Lower lobe of right lung (tissue), 2 donors: ENCODE measurements around the gene SOD2. TPM values are rescaled to one million over a fixed set of nuclear protein-coding genes. Genes with fewer than 3 reads are reported as not detected.
"Not testable (repeated sequence)": the region's sequence is repeated elsewhere in the genome, so short reads cannot be mapped to it uniquely, and the experiment has no call there.

ENCODE experiments used
- ATAC-seq, 2 donors: fragments of 200-7000 bp; cut with Tn5 transposase; one replicate each; pipeline ENCODE4 v1.9.1; 2020 to 2022; ENCODE audit warnings: mild to moderate bottlenecking in 2 of 2, moderate library complexity in 2 of 2
- DNase-seq: peaks from one replicate; pipeline ENCODE4 v3.0.0-alpha.2; 2020
- H3K27ac ChIP-seq: fragments of 200-600 bp; one replicate; pipeline ENCODE4 v1.8.0; 2022
- H3K27me3 ChIP-seq: fragments of 200-600 bp; one replicate; pipeline ENCODE4 v1.8.0; 2022; ENCODE audit warnings: low read depth
- H3K36me3 ChIP-seq: fragments of 200-600 bp; one replicate; pipeline ENCODE4 v1.8.0; 2022; ENCODE audit warnings: mild to moderate bottlenecking
- H3K4me1 ChIP-seq: fragments of 200-600 bp; one replicate; pipeline ENCODE4 v1.8.0; 2022
- H3K4me3 ChIP-seq: fragments of 200-600 bp; one replicate; pipeline ENCODE4 v1.8.0; 2022; ENCODE audit warnings: mild to moderate bottlenecking
- H3K9me3 ChIP-seq: fragments of 200-600 bp; one replicate; pipeline ENCODE4 v1.8.0; 2022
- CTCF ChIP-seq: fragments of 200-600 bp; IDR thresholded peaks from one replicate; pipeline ENCODE4 v1.8.0; 2022; ENCODE audit warnings: antibody characterized with exemption, mild to moderate bottlenecking
- intact Hi-C: fragments of 100-400 bp; cut with DNase I; formaldehyde crosslinking; loops from one replicate; pipeline ENCODE4 v1.11.0; 2022
- total RNA-seq: library from RNA; stranded (reverse); fragmentation: NEBNext Ultra II Directional; extraction: Animal tissue kit (Norgen Biotek cat#: 25700); gene quantifications from one replicate; pipeline ENCODE4 v1.2.1, GENCODE V29; 2021
- donor health status: DM: no; HTN: yes; CAD: no; lungs with severe emphysema.

Gene SOD2
- total RNA-seq, 1 donor from 2014 or later, result 352 TPM

DNA sequence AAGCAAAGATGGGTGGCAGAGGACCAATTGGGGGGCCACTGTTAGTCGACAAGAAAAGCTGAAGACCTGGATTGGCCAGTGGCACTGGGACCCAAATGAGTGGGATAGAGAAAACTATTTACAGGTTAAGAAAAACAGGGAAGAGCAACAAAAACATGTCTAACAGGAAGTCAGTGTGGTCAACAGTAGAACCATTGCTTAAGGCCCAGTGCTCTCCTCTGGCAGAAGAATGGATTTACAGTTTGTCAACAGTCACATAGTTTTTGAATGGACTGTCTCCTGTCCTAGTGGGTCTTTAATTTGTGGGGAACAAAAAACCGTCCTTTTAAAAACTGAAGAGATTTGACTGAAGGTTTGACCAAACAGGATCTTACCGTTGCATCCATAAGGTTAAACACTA, 22.1 kb upstream of the SOD2 start:
- Histone ChIP-seq H3K9me3 (no peaks in the 10 kb centered on the region), H3K36me3 (no peaks in the 10 kb centered on the region), H3K4me1 (peaks cover 25% of the 10 kb centered on the region), H3K27ac (peak overlapping the region; percentile 15), H3K27me3 (no peaks in the 10 kb centered on the region), H3K4me3 (no peak overlapping the region)
- intact Hi-C loops, result no loop called here
- no peak for TF ChIP-seq CTCF
- DNase-seq (no peak), ATAC-seq (no peak)

- intact Hi-C loops, result no loop called here
- TF ChIP-seq CTCF, result no peak
- no peak for ATAC-seq
- Histone ChIP-seq H3K27me3 (no peaks in the 10 kb centered on the region), H3K9me3 (no peaks in the 10 kb centered on the region), H3K36me3 (no peaks in the 10 kb centered on the region), H3K4me3 (no peak overlapping the region), H3K27ac (no peak overlapping the region), H3K4me1 (peaks cover 25% of the 10 kb centered on the region)
- no peak for DNase-seq
Observed at GRCh38 chr6:159714404-159714803, 21.4 kb upstream of the SOD2 start.

GRCh38 chr6:159713984-159714383, 20.9 kb upstream of the SOD2 start:
- Histone ChIP-seq H3K36me3 (no peaks in the 10 kb centered on the region), H3K9me3 (no peaks in the 10 kb centered on the region), H3K4me3 (no peak overlapping the region), H3K4me1 (peaks cover 25% of the 10 kb centered on the region), H3K27ac (no peak overlapping the region), H3K27me3 (no peaks in the 10 kb centered on the region)
- DNase-seq (no peak), ATAC-seq (no peak)
- no peak for TF ChIP-seq CTCF
- intact Hi-C loops, result no loop called here

DNA sequence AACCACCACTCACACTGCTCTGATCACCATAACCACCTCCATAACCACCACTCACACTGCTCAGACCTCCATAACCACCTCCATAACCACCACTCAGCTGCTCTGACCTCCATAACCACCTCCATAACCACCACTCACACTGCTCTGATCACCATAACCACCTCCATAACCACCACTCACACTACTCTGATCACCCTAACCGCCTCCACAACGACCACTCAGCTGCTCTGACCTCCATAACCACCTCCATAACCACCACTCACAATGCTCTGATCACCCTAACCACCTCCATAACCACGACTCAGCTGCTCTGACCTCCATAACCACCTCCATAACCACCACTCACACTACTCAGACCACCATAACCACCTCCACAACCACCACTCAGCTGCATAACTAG, 19.3 kb upstream of the SOD2 start:
- ATAC-seq, H3K9me3 ChIP-seq, H3K27me3 ChIP-seq, intact Hi-C loops, DNase-seq, H3K36me3 ChIP-seq, H3K27ac ChIP-seq, H3K4me3 ChIP-seq: not testable (repeated sequence)
- H3K4me1 ChIP-seq, result peaks cover 25% of the 10 kb centered on the region

- H3K4me1 ChIP-seq, H3K27me3 ChIP-seq, intact Hi-C loops, H3K4me3 ChIP-seq, H3K36me3 ChIP-seq, H3K9me3 ChIP-seq, ATAC-seq, H3K27ac ChIP-seq, DNase-seq: not testable (repeated sequence)
Observed at GRCh38 chr6:159710603-159711002, 17.6 kb upstream of the SOD2 start.

DNA sequence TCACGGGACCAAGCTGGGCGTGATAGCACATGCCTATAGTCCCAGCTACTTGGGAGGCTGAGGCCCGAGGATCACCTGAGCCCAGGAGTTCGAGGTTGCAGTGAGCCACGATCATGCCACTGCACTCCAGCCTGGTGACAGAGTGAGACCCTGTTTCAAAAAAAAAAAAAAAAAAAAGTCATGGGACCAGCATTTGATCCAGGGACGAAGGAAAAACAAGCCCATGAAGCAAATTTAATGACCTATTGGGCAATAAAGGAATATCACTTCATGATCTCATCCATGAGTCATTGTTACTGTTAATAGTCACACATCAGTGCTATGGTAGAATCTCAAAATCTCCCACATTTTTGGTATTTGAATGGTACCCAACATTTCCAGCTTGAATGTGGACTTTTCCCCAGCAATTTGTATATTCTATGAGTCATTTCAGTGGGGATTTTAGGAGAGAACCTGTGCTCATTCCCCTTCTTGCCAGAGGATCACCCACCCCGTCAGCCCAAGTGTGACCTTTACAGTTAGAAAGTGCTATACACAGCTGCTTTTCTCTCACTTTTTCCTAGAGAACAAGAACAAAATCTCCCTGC, 8.5 kb upstream of the SOD2 start:
- Histone ChIP-seq H3K9me3 (no peaks in the 10 kb centered on the region), H3K27ac (peak overlapping the region; percentile 60), H3K27me3 (no peaks in the 10 kb centered on the region), H3K4me1 (peaks cover 19% of the 10 kb centered on the region), H3K4me3 (no peak overlapping the region), H3K36me3 (no peaks in the 10 kb centered on the region)
- no peak for TF ChIP-seq CTCF
- intact Hi-C loops, result no loop called here
- DNase-seq (no peak), ATAC-seq (peak; percentile 60 to 83)

DNA sequence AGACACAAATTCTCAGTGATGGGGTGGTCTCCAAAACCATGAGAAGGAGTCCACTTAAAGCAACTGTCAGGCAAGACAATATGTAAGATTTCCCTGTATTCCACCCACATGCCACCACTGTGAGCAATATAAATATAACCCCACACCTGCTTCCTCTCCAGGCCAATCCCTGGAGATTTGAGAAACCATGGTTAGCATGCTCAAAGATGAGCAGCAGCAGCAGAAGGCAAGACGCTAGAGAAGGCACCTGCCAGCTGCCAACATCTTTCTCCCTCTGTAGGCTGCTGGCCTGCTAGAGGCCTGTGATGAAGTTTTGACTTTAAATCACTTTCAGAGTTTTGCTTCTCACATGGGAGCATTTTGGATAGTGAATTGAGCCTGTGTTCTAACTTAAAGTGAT, 7.9 kb upstream of the SOD2 start:
- Histone ChIP-seq H3K27ac (peak overlapping the region; percentile 15), H3K36me3 (no peaks in the 10 kb centered on the region), H3K27me3 (no peaks in the 10 kb centered on the region), H3K4me3 (no peak overlapping the region), H3K4me1 (peaks cover 19% of the 10 kb centered on the region), H3K9me3 (no peaks in the 10 kb centered on the region)
- intact Hi-C loops, result no loop called here
- DNase-seq (no peak), ATAC-seq (peak in 1 of 2 donors; percentile 11)
- TF ChIP-seq CTCF, result no peak
